BJ (cell line): Measurements from ENCODE around the gene NPY5R. TPM values are rescaled to one million over a fixed set of nuclear protein-coding genes. Genes with fewer than 3 reads are reported as not detected.

Experiments
- CTCF ChIA-PET: fragments of 350-600 bp; formaldehyde crosslinking; extraction: SDS; loops from one replicate; lab custom pipeline; 2021; ENCODE audit warnings: antibody characterized with exemption, inconsistent platforms; lab: Yijun Ruan, JAX
- POLR2A ChIA-PET: fragments of 300-600 bp; sonication (Branson Sonifier 250); formaldehyde crosslinking; extraction: SDS; loops from one replicate; lab custom pipeline; 2021; ENCODE audit warnings: antibody characterized with exemption; lab: Charles Lee
- DNase-seq: peaks from one replicate; pipeline ENCODE4 v3.0.0-alpha.2; 2011; ENCODE audit warnings: low read depth
- H3K27me3 ChIP-seq: 2 replicates; pipeline ENCODE4 v1.6.0; 2011; ENCODE audit warnings: low read length; ENCODE audit not compliant: control insufficient read depth, insufficient read depth
- H3K36me3 ChIP-seq: 2 replicates; pipeline ENCODE4 v1.5.1; 2011; ENCODE audit warnings: low read length; ENCODE audit not compliant: control insufficient read depth, insufficient read depth
- H3K4me3 ChIP-seq: 2 replicates; pipeline ENCODE4 v1.5.1; 2011; ENCODE audit warnings: low read depth, mild to moderate bottlenecking, control low read depth, low read length
- CTCF ChIP-seq: IDR thresholded peaks from 2 replicates; pipeline ENCODE4 v1.5.1; 2011; ENCODE audit warnings: low read depth, mild to moderate bottlenecking, control low read depth, inconsistent platforms, low read length, moderate library complexity; ENCODE audit not compliant: insufficient read depth
- polyA plus RNA-seq: library from polyadenylated mRNA; depleted of rRNA; stranded (reverse); fragments of >200 nt; gene quantifications from 2 replicates; pipeline ENCODE4 v1.2.3, GENCODE V29; 2011

Gene NPY5R
- polyA plus RNA-seq, 1 experiment: not detected

DNA sequence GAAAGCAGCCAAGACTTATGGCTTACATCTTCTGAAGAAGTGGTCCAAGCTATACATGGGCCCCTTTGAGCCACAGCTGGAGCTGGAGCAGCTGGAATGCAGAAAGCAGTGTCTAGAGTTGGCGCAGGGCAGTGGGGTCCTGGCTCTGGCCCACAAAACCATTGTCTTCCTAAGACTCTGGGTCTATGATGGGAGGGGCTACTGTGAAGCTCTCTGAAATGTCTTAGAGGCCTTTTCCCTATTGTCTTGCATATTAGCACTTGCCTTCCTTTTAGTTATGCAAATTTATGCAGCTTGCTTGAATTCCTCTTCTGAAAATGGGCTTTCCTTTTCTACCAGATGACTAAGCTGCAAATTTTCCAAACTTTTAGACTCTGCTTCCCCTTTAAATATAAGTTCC, 26.6 kb upstream of the NPY5R start:
- no peak for TF ChIP-seq CTCF
- POLR2A ChIA-PET: no interaction called here
- no peaks in the 10 kb centered on the region for H3K27me3 ChIP-seq
- no peak overlapping the region for H3K4me3 ChIP-seq
- no peaks in the 10 kb centered on the region for H3K36me3 ChIP-seq
- DNase-seq: no peak
- CTCF ChIA-PET: interaction anchor here (1.2 kb wide), 1 partner anchor 15 kb away, joined by 4 read pairs; the partner anchor contains the start of gene NPY1R

DNA sequence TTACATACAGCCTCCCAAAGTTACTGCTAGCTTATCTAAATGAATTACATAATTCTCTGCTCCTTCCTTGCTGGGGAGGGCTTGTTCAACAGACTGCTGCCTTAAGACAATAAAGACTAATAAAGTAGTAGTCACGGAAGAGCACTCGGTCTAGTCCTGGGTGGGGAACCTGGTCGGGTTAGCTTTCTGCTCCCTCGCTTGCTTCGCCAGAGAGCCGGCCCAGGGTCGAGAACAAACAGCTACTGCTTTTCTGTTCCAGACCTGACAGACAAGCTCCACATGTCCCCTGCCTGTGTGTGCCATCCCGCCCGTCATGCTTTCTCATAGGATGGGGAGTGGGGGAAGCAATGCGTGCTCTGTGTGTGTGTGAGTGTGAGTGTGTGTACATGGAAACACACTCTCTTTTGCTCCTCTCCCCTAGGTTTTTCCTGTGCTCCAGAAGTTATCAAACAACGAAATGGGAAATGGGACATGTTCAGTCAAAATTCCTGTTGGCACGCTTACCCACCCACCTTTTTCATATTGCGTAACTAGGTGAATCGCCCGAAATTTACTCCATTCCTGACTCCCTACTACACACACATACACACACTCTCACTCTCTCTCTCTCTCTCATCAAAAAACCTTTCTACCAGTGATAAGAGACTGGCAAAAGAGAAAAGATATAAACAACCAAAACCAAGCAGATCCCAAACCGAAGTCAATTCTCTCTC, 12.6 kb upstream of the NPY5R start:
- Histone ChIP-seq H3K27me3 (peaks cover 11% of the 10 kb centered on the region), H3K36me3 (no peaks in the 10 kb centered on the region), H3K4me3 (no peak overlapping the region)
- ChIA-PET CTCF (interaction anchor here (0.7 to 3.9 kb wide), 7 partner anchors 9 to 834 kb away, joined by 3 to 34 read pairs (median 5); no protein-coding TSS in a partner anchor), POLR2A (no interaction called here)
- TF ChIP-seq CTCF: no peak
- DNase-seq: no peak

- TF ChIP-seq CTCF: no peak
- no peak for DNase-seq
- no peaks in the 10 kb centered on the region for H3K36me3 ChIP-seq
- POLR2A ChIA-PET: no interaction called here
- CTCF ChIA-PET: interaction anchor here (0.6 to 3.9 kb wide), 12 partner anchors 7 to 835 kb away, joined by 3 to 34 read pairs (median 4); no protein-coding TSS in a partner anchor
- H3K27me3 ChIP-seq: peaks cover 11% of the 10 kb centered on the region
- peak overlapping the region; percentile 43 for H3K4me3 ChIP-seq
Observed at GRCh38 chr4:163331629-163332376, 11.9 kb upstream of the NPY5R start.

- POLR2A ChIA-PET: no interaction called here
- peak; percentile 84 for TF ChIP-seq CTCF
- Histone ChIP-seq H3K36me3 (no peaks in the 10 kb centered on the region), H3K27me3 (peaks cover 11% of the 10 kb centered on the region), H3K4me3 (peak within 1 kb of the TSS; percentile 43)
- CTCF ChIA-PET: interaction anchor here (0.5 to 3.9 kb wide), 19 partner anchors 8 to 1451 kb away, joined by 3 to 34 read pairs (median 4); no protein-coding TSS in a partner anchor
- DNase-seq: peak; percentile 9
Observed at GRCh38 chr4:163332526-163333406, 10.9 kb upstream of the NPY5R start, which contains the start of gene NPY1R. Gene NPY1R, minus strand, starts transcription at chr4:163332596. Its CDS starts 6,042 bp downstream, at chr4:163326554.
